ENCODE measurements around the gene GJD3.

DNA sequence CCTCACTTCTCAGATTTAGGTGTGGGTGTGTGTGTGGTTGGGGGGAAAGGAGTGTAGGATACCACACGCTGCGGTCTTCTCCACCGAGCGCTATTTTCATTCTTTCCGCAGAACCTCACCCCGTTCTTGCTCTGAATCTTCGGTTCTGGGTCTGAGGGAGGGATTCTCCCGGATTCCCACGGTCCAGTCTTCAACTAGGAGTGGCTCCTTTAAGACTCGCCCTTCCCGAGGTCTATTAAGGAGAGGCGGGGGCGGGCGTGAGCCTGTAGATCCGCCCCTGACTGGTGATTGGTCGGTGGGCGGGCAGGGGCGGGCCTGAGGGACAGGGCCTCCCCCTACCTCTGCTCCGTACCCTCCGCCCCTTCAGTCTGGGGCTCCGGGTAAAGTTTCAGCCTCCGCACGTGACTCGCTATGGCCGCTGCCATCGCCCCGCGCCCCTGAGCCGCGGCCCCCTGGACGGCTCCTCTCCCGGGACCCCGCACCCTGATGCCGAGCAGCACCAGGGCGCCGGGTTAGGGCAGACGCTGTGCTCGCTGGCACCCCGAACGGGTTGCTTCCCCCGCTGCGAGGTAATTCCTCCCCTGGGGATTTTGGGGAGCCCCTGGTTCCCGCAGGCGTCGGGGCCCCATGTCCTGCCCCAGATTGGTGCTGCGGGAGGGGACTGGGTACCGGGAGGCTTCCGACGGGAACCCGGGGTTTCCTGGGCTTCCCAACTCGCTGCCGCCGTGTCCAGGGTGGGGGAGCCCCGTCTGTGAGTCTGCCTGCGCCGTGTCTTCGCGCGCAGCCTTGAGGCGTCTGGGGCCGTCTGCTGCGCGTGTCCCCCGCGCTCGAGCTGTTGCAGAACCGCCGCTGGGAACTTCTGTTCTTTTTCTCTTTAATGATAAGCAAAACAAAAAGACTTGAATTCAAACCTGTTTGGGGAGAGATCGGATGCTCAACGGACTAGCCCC lies 46.4 kb downstream of the GJD3 start:
- TF ChIP-seq CTCF (IDR thresholded peaks at IDR 0.05) (no peak), POLR2A (IDR thresholded peaks at IDR 0.05) (peak; percentile 38)
